Calu3 (cell line): ENCODE data around the gene PLEKHA6. TPM values are rescaled to one million over a fixed set of nuclear protein-coding genes. Genes with fewer than 3 reads are reported as not detected.

Source experiments
- BruUV-seq: library from RNA; stranded (reverse); fragments of 400-500 nt; replicated peaks from 2 replicates; lab custom pipeline; 2021; lab: Mats Ljungman, UMichigan
- CTCF ChIA-PET: fragments of 300-600 bp; sonication (Branson Sonifier 250); formaldehyde crosslinking; loops from one replicate; lab custom pipeline; 2022; ENCODE audit warnings: antibody characterized with exemption; lab: Charles Lee
- DNase-seq: peaks from one replicate; pipeline ENCODE4 v3.0.0; 2022
- H3K27ac Mint-ChIP-seq: one replicate; pipeline ENCODE4 v1.8.0; 2022; ENCODE audit warnings: mixed read lengths; ENCODE audit not compliant: unreplicated experiment
- H3K27me3 Mint-ChIP-seq: one replicate; pipeline ENCODE4 v1.8.0; 2022; ENCODE audit warnings: mixed read lengths; ENCODE audit not compliant: unreplicated experiment
- H3K36me3 Mint-ChIP-seq: one replicate; pipeline ENCODE4 v1.8.0; 2022; ENCODE audit warnings: mild to moderate bottlenecking, moderate library complexity, mixed read lengths; ENCODE audit not compliant: insufficient read depth, unreplicated experiment
- H3K4me1 Mint-ChIP-seq: one replicate; pipeline ENCODE4 v1.8.0; 2022; ENCODE audit warnings: mild to moderate bottlenecking, low read depth, mixed read lengths; ENCODE audit not compliant: unreplicated experiment
- H3K4me3 Mint-ChIP-seq: one replicate; pipeline ENCODE4 v1.8.0; 2022; ENCODE audit warnings: mild to moderate bottlenecking, low read depth, moderate library complexity, mixed read lengths; ENCODE audit not compliant: unreplicated experiment
- H3K9me3 Mint-ChIP-seq: one replicate; pipeline ENCODE4 v1.8.0; 2022; ENCODE audit warnings: low read depth, mixed read lengths; ENCODE audit not compliant: unreplicated experiment
- CTCF ChIP-seq: fragments of 200-600 bp; IDR thresholded peaks from one replicate; pipeline ENCODE4 v1.8.0; 2022; ENCODE audit warnings: antibody characterized with exemption; ENCODE audit not compliant: unreplicated experiment
- intact Hi-C: fragments of 100-400 bp; cut with micrococcal nuclease; formaldehyde crosslinking; loops from one replicate; pipeline ENCODE4 v1.10.0; 2022; ENCODE audit not compliant: unreplicated experiment
- total RNA-seq: library from RNA; stranded (reverse); gene quantifications from 2 replicates; pipeline ENCODE4 v1.2.3, GENCODE V29; 2022

Gene PLEKHA6
- total RNA-seq, 1 experiment from 2014 or later, result 101 TPM

- intact Hi-C loops, result no loop called here
- Mint-ChIP-seq H3K4me3 (peak overlapping the region; percentile 96), H3K27me3 (no peaks in the 10 kb centered on the region), H3K9me3 (no peaks in the 10 kb centered on the region), H3K36me3 (peaks cover 94% of the 10 kb centered on the region), H3K27ac (peak overlapping the region; percentile 97), H3K4me1 (peaks cover 7% of the 10 kb centered on the region)
- CTCF ChIA-PET, result interaction anchor here (1.2 to 4.7 kb wide), 4 partner anchors 9 to 98 kb away, joined by 3 to 30 read pairs (median 5); no protein-coding TSS in a partner anchor
- peak; percentile 57 for DNase-seq
- TF ChIP-seq CTCF, result no peak
- BruUV-seq, result no TSS peak
Measured at GRCh38 chr1:204408074-204408507, 48.4 kb upstream of the PLEKHA6 start.

GRCh38 chr1:204407295-204407971 lies 47.7 kb upstream of the PLEKHA6 start:
- Mint-ChIP-seq H3K27ac (peak overlapping the region; percentile 97), H3K4me1 (peaks cover under 1% of the 10 kb centered on the region), H3K9me3 (no peaks in the 10 kb centered on the region), H3K36me3 (peaks cover 92% of the 10 kb centered on the region), H3K27me3 (no peaks in the 10 kb centered on the region), H3K4me3 (peak overlapping the region; percentile 96)
- CTCF ChIA-PET, result interaction anchor here (1.2 to 4.7 kb wide), 4 partner anchors 9 to 99 kb away, joined by 3 to 30 read pairs (median 5); no protein-coding TSS in a partner anchor
- BruUV-seq, result no TSS peak
- DNase-seq, result no peak
- TF ChIP-seq CTCF, result no peak
- intact Hi-C loops, result no loop called here

- DNase-seq, result no peak
- H3K27me3 Mint-ChIP-seq, result no peaks in the 10 kb centered on the region
- no TSS peak for BruUV-seq
- intact Hi-C loops, result no loop called here
- no peaks in the 10 kb centered on the region for H3K4me1 Mint-ChIP-seq
- H3K27ac Mint-ChIP-seq, result peak overlapping the region; percentile 71
- H3K9me3 Mint-ChIP-seq, result no peaks in the 10 kb centered on the region
- no peak for TF ChIP-seq CTCF
- CTCF ChIA-PET, result interaction anchor here (4.7 kb wide), 1 partner anchor 8 kb away, joined by 30 read pairs; no protein-coding TSS in a partner anchor
- peak overlapping the region; percentile 96 for H3K4me3 Mint-ChIP-seq
- peaks cover 92% of the 10 kb centered on the region for H3K36me3 Mint-ChIP-seq
Measured at GRCh38 chr1:204406621-204407020, 46.9 kb upstream of the PLEKHA6 start.

- no peaks in the 10 kb centered on the region for H3K27me3 Mint-ChIP-seq
- CTCF ChIA-PET, result no interaction called here
Measured at GRCh38 chr1:204405988-204406387, 46.3 kb upstream of the PLEKHA6 start.

More at GRCh38 chr1:204405988-204406387, 46.3 kb upstream of the PLEKHA6 start:
- peaks cover 92% of the 10 kb centered on the region for H3K36me3 Mint-ChIP-seq
- peaks cover 3% of the 10 kb centered on the region for H3K4me1 Mint-ChIP-seq
- no peak for TF ChIP-seq CTCF
- no TSS peak for BruUV-seq
- no peaks in the 10 kb centered on the region for H3K9me3 Mint-ChIP-seq
- H3K27ac Mint-ChIP-seq, result peak overlapping the region; percentile 44
- intact Hi-C loops, result no loop called here
- no peak for DNase-seq
- peak overlapping the region; percentile 96 for H3K4me3 Mint-ChIP-seq
